GM18867 (cell line): ENCODE results near the gene HDAC4.

ENCODE experiments used
- ATAC-seq: cut with Tn5 transposase; IDR thresholded peaks from one replicate; pipeline ENCODE4 v1.9.1; 2021; ENCODE audit warnings: mild to moderate bottlenecking, moderate library complexity; ENCODE audit not compliant: unreplicated experiment

The HDAC4 gene

GRCh38 chr2:239150125-239151011 lies 250.5 kb downstream of the HDAC4 start:
- ATAC-seq = no peak

GRCh38 chr2:239149501-239149900 lies 251.3 kb downstream of the HDAC4 start:
- ATAC-seq = no peak

- ATAC-seq = no peak
Measured at GRCh38 chr2:239148495-239149200, 252.2 kb downstream of the HDAC4 start.

GRCh38 chr2:239147376-239147775 lies 253.4 kb downstream of the HDAC4 start:
- no peak for ATAC-seq

GRCh38 chr2:239146741-239147181 lies 254.1 kb downstream of the HDAC4 start:
- no peak for ATAC-seq

- no peak for ATAC-seq
Measured at GRCh38 chr2:239146011-239146641, 254.7 kb downstream of the HDAC4 start.

GRCh38 chr2:239145601-239146000 lies 255.2 kb downstream of the HDAC4 start:
- no peak for ATAC-seq

- ATAC-seq = no peak
Measured at GRCh38 chr2:239145106-239145505, 255.7 kb downstream of the HDAC4 start.

- ATAC-seq = no peak
Measured at GRCh38 chr2:239144713-239144999, 256.2 kb downstream of the HDAC4 start.

- ATAC-seq = no peak
Measured at GRCh38 chr2:239143858-239144712, 256.7 kb downstream of the HDAC4 start.

GRCh38 chr2:239142806-239143205 lies 258.0 kb downstream of the HDAC4 start:
- ATAC-seq = no peak

- no peak for ATAC-seq
Measured at GRCh38 chr2:239142296-239142695, 258.5 kb downstream of the HDAC4 start.

- ATAC-seq = no peak
Measured at GRCh38 chr2:239141021-239141760, 259.6 kb downstream of the HDAC4 start.

- ATAC-seq = no peak
Measured at GRCh38 chr2:239140346-239141020, 260.3 kb downstream of the HDAC4 start.

GRCh38 chr2:239139566-239139965 lies 261.3 kb downstream of the HDAC4 start:
- ATAC-seq = no peak

GRCh38 chr2:239139101-239139500 lies 261.7 kb downstream of the HDAC4 start:
- no peak for ATAC-seq

GRCh38 chr2:239138610-239139009 lies 262.2 kb downstream of the HDAC4 start:
- no peak for ATAC-seq

GRCh38 chr2:239137898-239138283 lies 262.9 kb downstream of the HDAC4 start:
- no peak for ATAC-seq

- ATAC-seq = no peak
Measured at GRCh38 chr2:239137165-239137897, 263.5 kb downstream of the HDAC4 start.
